Uterus (tissue), 2 donors: ENCODE data around the gene NCAPG.

ENCODE experiments used
- CTCF ChIP-seq, 4 experiments: fragments of 200-600 bp in 2 of 4; fragments of 450-650 bp in 2 of 4; sonication (generic) in 2 of 4; IDR thresholded peaks; one replicate each; pipeline ENCODE4 v1.5.1; 2016 to 2019; ENCODE audit warnings: antibody characterized with exemption in 4 of 4, mild to moderate bottlenecking in 2 of 4, moderate library complexity in 1 of 4
- POLR2A ChIP-seq, 2 donors: fragments of 450-650 bp; IDR thresholded peaks; one replicate each; pipeline ENCODE4 v1.6.1; 2016; ENCODE audit warnings: antibody characterized with exemption in 2 of 2, mild to moderate bottlenecking in 1 of 2, moderate library complexity in 1 of 2

- TF ChIP-seq CTCF (IDR thresholded peaks at IDR 0.05) = no peak
- TF ChIP-seq POLR2A (IDR thresholded peaks at IDR 0.05) = no peak
These were observed 37.6 kb upstream of the NCAPG start for GRCh38 chr4:17773135-17773698.
